Suprapubic skin (tissue), 3 donors: Measurements from ENCODE around the gene SYNE1.

ENCODE experiments used
- POLR2A ChIP-seq, 2 donors: fragments of 450-650 bp; IDR thresholded peaks; one replicate each; pipeline ENCODE4 v1.6.1; 2017; ENCODE audit warnings: antibody characterized with exemption in 2 of 2, mild to moderate bottlenecking in 2 of 2, moderate library complexity in 2 of 2
- TF ChIP-seq, protein P1 (sequence below), 2 donors: fragments of 200-600 bp in 1 of 2; fragments of 450-650 bp in 1 of 2; sonication (generic) in 1 of 2; IDR thresholded peaks; one replicate each; pipeline ENCODE4 v1.5.1; 2016 to 2019; ENCODE audit warnings: antibody characterized with exemption in 2 of 2, mild to moderate bottlenecking in 1 of 2, moderate library complexity in 1 of 2

DNA sequence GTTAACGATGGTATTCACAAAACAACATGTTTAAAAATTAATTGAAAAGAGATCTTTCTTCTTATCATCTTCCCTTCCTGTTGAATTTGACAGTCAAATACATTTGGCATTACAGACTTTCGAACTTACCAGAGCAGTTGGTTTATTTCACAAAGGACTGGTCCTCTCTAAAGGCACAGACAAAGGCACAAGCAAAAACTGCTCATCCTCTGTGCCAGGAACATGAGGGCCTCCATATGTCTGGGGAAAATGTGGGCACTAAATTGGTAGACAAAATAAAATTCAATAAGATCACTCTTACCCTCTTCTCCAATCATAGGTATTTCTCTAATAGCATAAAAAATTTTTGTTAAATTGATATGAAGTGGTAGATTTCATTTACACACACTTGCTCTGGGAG is 40.4 kb downstream of the SYNE1 start:
- TF ChIP-seq, protein P1, sequence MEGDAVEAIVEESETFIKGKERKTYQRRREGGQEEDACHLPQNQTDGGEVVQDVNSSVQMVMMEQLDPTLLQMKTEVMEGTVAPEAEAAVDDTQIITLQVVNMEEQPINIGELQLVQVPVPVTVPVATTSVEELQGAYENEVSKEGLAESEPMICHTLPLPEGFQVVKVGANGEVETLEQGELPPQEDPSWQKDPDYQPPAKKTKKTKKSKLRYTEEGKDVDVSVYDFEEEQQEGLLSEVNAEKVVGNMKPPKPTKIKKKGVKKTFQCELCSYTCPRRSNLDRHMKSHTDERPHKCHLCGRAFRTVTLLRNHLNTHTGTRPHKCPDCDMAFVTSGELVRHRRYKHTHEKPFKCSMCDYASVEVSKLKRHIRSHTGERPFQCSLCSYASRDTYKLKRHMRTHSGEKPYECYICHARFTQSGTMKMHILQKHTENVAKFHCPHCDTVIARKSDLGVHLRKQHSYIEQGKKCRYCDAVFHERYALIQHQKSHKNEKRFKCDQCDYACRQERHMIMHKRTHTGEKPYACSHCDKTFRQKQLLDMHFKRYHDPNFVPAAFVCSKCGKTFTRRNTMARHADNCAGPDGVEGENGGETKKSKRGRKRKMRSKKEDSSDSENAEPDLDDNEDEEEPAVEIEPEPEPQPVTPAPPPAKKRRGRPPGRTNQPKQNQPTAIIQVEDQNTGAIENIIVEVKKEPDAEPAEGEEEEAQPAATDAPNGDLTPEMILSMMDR (IDR thresholded peaks at IDR 0.05) = no peak
- no peak for TF ChIP-seq POLR2A (IDR thresholded peaks at IDR 0.05)
